ENCODE data around the gene MACROD2.

The MACROD2 gene

DNA sequence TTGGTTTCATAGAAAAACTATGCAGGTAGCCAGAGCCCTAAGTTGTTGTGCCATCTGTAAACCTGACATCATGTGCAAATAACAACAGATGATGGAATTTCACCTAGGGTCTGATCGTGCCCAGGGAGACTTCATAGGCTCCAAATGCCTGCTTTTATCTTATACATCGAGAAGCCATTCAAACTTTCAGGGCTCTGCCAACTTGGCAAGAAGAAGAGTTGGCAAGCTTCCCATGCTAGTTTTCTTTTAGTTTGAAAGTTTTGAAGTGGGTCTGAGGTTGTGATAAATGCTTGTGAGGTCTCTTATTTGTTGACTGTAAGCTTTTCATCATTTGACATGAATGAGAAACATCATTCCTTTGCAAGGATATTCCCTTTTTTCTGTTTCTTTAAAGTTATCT is 517.5 kb downstream of the MACROD2 start:
- TF ChIP-seq, protein P1, sequence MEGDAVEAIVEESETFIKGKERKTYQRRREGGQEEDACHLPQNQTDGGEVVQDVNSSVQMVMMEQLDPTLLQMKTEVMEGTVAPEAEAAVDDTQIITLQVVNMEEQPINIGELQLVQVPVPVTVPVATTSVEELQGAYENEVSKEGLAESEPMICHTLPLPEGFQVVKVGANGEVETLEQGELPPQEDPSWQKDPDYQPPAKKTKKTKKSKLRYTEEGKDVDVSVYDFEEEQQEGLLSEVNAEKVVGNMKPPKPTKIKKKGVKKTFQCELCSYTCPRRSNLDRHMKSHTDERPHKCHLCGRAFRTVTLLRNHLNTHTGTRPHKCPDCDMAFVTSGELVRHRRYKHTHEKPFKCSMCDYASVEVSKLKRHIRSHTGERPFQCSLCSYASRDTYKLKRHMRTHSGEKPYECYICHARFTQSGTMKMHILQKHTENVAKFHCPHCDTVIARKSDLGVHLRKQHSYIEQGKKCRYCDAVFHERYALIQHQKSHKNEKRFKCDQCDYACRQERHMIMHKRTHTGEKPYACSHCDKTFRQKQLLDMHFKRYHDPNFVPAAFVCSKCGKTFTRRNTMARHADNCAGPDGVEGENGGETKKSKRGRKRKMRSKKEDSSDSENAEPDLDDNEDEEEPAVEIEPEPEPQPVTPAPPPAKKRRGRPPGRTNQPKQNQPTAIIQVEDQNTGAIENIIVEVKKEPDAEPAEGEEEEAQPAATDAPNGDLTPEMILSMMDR (IDR thresholded peaks at IDR 0.05; ENCODE audit: extremely low read depth, missing control alignments), result no peak
- no peak for DNase-seq (ENCODE audit: low spot score)

DNA sequence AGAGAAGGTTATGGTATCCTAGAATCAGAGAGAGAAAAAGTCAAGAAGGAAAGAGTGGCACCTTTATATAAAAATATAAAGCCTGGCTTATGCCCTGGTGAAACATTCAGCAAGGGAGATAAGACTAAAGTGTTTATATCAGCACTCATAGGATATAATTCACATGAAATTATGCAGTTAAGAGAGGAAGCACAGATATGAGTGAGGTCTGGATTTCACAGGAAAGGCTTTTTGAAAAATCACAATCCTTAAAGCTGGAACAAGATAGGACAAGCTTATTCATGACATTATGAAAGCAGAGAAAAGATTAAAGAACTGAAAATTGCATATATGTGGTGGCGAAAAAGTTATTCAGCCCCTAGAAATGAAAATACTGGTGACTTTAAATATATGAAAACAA is 523.3 kb downstream of the MACROD2 start:
- DNase-seq (ENCODE audit: low spot score), result no peak
- TF ChIP-seq, protein P1 (IDR thresholded peaks at IDR 0.05; ENCODE audit: extremely low read depth, missing control alignments), result no peak

DNA sequence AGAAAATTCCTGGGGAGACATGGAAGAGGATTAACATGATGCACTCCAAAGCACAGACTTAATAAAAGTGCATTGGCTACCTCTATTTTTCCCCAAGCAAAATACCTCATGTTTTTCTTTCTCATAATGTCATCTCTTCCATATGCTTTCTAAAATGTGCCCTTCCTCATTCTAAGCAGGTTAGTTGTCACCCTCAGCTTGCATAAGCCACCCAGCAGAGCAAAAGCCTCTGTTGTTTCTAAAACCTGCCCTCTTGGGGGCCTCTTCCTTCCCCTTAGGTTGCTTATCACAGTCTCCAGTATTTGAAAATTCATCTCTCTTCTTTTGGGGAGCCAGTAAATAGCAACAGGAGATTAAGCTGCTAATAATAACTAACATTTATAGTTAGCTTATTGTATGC is 525.7 kb downstream of the MACROD2 start:
- DNase-seq (ENCODE audit: low spot score), result no peak
- TF ChIP-seq, protein P1 (IDR thresholded peaks at IDR 0.05; ENCODE audit: extremely low read depth, missing control alignments), result no peak

DNA sequence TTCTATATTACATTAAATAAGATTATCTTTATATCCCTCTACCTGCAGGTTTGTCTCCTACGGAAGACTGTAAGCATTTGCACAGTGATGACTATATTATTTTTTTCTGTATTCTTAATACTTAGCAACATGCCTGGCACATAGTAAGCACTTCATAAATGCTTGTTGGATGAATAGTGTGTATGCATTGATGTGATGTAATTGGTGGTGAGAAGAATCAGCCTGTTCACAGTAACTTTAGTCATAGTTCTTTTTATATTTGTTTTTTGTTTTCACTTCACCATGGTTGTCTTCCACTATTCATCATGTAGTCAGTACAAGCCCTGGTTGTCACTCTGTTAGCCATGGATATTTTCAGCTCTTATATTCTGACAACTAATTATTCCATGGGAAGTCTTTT is 526.1 kb downstream of the MACROD2 start:
- DNase-seq (ENCODE audit: low spot score), result no peak
- TF ChIP-seq, protein P1 (IDR thresholded peaks at IDR 0.05; ENCODE audit: extremely low read depth, missing control alignments), result no peak

DNA sequence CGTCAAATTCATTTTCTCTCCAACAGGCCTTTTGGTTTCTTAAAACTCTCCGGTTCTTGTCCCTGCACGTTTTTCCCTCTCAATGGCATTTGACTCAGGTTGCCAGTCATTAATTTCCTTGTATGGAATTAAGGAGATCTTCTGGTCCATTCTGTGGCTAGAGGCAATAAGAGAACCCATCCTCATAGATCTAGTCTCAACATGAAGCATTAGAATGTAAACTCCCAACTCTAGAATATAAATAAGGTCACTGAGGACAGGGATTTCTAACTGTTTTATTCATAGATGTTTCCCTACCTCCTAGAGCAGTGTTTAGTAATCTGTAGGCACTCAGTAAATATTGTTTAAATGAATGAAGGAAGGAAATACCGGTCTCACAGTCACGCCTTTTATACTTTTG is 527.3 kb downstream of the MACROD2 start:
- no peak for DNase-seq (ENCODE audit: low spot score)
- TF ChIP-seq, protein P1 (IDR thresholded peaks at IDR 0.05; ENCODE audit: extremely low read depth, missing control alignments), result no peak

DNA sequence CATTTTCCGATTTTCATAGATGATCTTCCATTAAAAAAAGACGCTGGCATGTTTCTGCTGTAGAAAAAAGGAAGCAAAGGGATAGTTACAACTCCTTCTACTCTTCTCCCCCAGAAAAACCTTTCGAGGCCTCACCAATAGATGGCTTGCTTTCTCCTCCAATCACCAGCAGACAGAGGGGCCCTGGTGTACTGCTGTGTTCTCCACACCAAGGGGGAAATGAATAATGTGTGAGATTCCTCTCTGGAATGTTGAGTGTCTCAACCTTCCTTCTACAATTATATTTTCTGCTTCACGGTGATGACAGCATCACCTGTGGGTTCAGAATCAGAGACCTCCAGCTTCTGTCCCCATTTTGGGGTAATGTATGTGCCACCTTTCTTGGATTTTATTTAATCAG is 527.8 kb downstream of the MACROD2 start:
- no peak for DNase-seq (ENCODE audit: low spot score)
- TF ChIP-seq, protein P1 (IDR thresholded peaks at IDR 0.05; ENCODE audit: extremely low read depth, missing control alignments), result no peak

DNA sequence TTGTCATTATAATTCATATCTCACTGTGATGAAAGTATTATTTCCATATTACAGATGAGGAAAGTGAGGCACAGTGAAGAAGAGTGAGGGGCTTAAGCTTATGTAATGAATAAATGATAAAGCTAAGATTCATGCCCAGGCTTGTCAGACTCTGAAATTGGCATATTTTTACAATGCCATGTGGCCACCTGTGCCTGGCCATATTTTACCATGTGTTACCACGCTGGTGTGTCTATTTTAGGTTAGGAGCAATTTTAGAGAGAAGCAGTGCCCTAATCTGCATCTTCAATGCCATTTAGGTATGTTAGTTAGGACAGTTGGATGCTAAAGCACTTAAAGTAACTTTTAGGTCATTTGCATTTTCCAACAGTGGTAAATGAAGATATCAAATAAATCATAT is 530.1 kb downstream of the MACROD2 start:
- TF ChIP-seq, protein P1 (IDR thresholded peaks at IDR 0.05; ENCODE audit: extremely low read depth, missing control alignments), result no peak
- no peak for DNase-seq (ENCODE audit: low spot score)
